GM18511 (cell line): ENCODE measurements around the gene ZNF506.
"Not testable (repeated sequence)": the region's sequence is repeated elsewhere in the genome, so short reads cannot be mapped to it uniquely, and the experiment has no call there.

Experiments
- ATAC-seq: cut with Tn5 transposase; IDR thresholded peaks from one replicate; pipeline ENCODE4 v1.9.1; 2021; ENCODE audit warnings: mild to moderate bottlenecking, moderate library complexity; ENCODE audit not compliant: unreplicated experiment

The ZNF506 gene

GRCh38 chr19:19781791-19782190 lies 39.8 kb downstream of the ZNF506 start:
- not testable (repeated sequence) for ATAC-seq

- no peak for ATAC-seq
Observed at GRCh38 chr19:19778666-19779065, 42.9 kb downstream of the ZNF506 start.

- ATAC-seq = no peak
Observed at GRCh38 chr19:19777692-19778091, 43.9 kb downstream of the ZNF506 start.

- ATAC-seq = peak; percentile 97
Observed at GRCh38 chr19:19776206-19777008, 45.1 kb downstream of the ZNF506 start.

- peak; percentile 26 for ATAC-seq
Observed at GRCh38 chr19:19775891-19776205, 45.7 kb downstream of the ZNF506 start.

GRCh38 chr19:19774354-19775033 lies 47.1 kb downstream of the ZNF506 start:
- no peak for ATAC-seq

- ATAC-seq = not testable (repeated sequence)
Observed at GRCh38 chr19:19771963-19772362, 49.6 kb downstream of the ZNF506 start.

- not testable (repeated sequence) for ATAC-seq
Observed at GRCh38 chr19:19769971-19770370, 51.6 kb downstream of the ZNF506 start.

GRCh38 chr19:19758164-19758563 lies 63.4 kb downstream of the ZNF506 start:
- ATAC-seq = no peak

- no peak for ATAC-seq
Observed at GRCh38 chr19:19752760-19753403, 68.7 kb downstream of the ZNF506 start.

- no peak for ATAC-seq
Observed at GRCh38 chr19:19751846-19752245, 69.7 kb downstream of the ZNF506 start.

GRCh38 chr19:19750842-19751790 lies 70.4 kb downstream of the ZNF506 start:
- no peak for ATAC-seq

- ATAC-seq = no peak
Observed at GRCh38 chr19:19749908-19750841, 71.4 kb downstream of the ZNF506 start.

- ATAC-seq = no peak
Observed at GRCh38 chr19:19749117-19749907, 72.2 kb downstream of the ZNF506 start.

- no peak for ATAC-seq
Observed at GRCh38 chr19:19748249-19748938, 73.2 kb downstream of the ZNF506 start.

GRCh38 chr19:19747357-19748220 lies 74.0 kb downstream of the ZNF506 start:
- ATAC-seq = no peak
